Measurements from ENCODE around the gene TOGARAM1.

- TF ChIP-seq CTCF (IDR thresholded peaks at IDR 0.05; ENCODE audit: insufficient read depth, low read length, poor library complexity, severe bottlenecking) (no peak), EZH2phosphoT487 (conservative IDR thresholded peaks at IDR 0.05; ENCODE audit: low read length) (no peak)
These were observed 89.2 kb downstream of the TOGARAM1 start for GRCh38 chr14:45051180-45051579.
